Fibroblast of peridontal ligament (primary cell): ENCODE results near the gene RAD54L.
A peak's percentile ranks its signal among the peaks of the same experiment; 100 is the strongest.
"Not testable (repeated sequence)": the region's sequence is repeated elsewhere in the genome, so short reads cannot be mapped to it uniquely, and the experiment has no call there.

Experiments
- DNase-seq: peaks from one replicate; pipeline ENCODE4 v3.0.0-alpha.2; 2010; ENCODE audit errors: extremely low read depth

The RAD54L gene

GRCh38 chr1:46241733-46242132 lies 5.8 kb upstream of the RAD54L start:
- not testable (repeated sequence) for DNase-seq

GRCh38 chr1:46242918-46243317 lies 4.6 kb upstream of the RAD54L start:
- no peak for DNase-seq

GRCh38 chr1:46243831-46244230 lies 3.7 kb upstream of the RAD54L start:
- DNase-seq: not testable (repeated sequence)

GRCh38 chr1:46244656-46245371 lies 2.7 kb upstream of the RAD54L start:
- peak; percentile 54 for DNase-seq

- DNase-seq: not testable (repeated sequence)
Observed at GRCh38 chr1:46246136-46246535, 1.4 kb upstream of the RAD54L start.

- DNase-seq: peak; percentile 52
Observed at GRCh38 chr1:46246548-46247435, 771 bp upstream of the RAD54L start.

GRCh38 chr1:46248122-46248920 lies 758 bp downstream of the RAD54L start:
- no peak for DNase-seq

- DNase-seq: no peak
Observed at GRCh38 chr1:46254668-46255067, 7.1 kb downstream of the RAD54L start.

- DNase-seq: no peak
Observed at GRCh38 chr1:46256523-46256922, 9.0 kb downstream of the RAD54L start.

GRCh38 chr1:46262508-46262907 lies 14.9 kb downstream of the RAD54L start:
- DNase-seq: no peak

- no peak for DNase-seq
Observed at GRCh38 chr1:46263146-46263545, 15.6 kb downstream of the RAD54L start.

- no peak for DNase-seq
Observed at GRCh38 chr1:46268578-46268977, 21.0 kb downstream of the RAD54L start.

GRCh38 chr1:46274225-46275029 lies 26.9 kb downstream of the RAD54L start:
- DNase-seq: no peak

GRCh38 chr1:46275030-46275337 lies 27.4 kb downstream of the RAD54L start:
- DNase-seq: no peak

- DNase-seq: no peak
Observed at GRCh38 chr1:46277658-46278373, 30.3 kb downstream of the RAD54L start.

GRCh38 chr1:46278807-46279206 lies 31.2 kb downstream of the RAD54L start:
- peak; percentile 19 for DNase-seq

- no peak for DNase-seq
Observed at GRCh38 chr1:46280092-46280491, 32.5 kb downstream of the RAD54L start.

GRCh38 chr1:46281021-46281420 lies 33.5 kb downstream of the RAD54L start:
- DNase-seq: no peak

- DNase-seq: no peak
Observed at GRCh38 chr1:46284058-46284457, 36.5 kb downstream of the RAD54L start.

- peak; percentile 49 for DNase-seq
Observed at GRCh38 chr1:46284597-46285564, 37.3 kb downstream of the RAD54L start.
